GM19238 (cell line): Measurements from ENCODE around the gene SLC6A2.
A peak's percentile ranks its signal among the peaks of the same experiment; 100 is the strongest.

Source experiments
- DNase-seq: peaks from one replicate; pipeline ENCODE4 v3.0.0; 2011; ENCODE audit warnings: low spot score; ENCODE audit not compliant: insufficient read length

Gene SLC6A2

GRCh38 chr16:55671206-55671973, 15.6 kb downstream of the SLC6A2 start:
- no peak for DNase-seq

GRCh38 chr16:55671974-55672280, 16.1 kb downstream of the SLC6A2 start:
- no peak for DNase-seq

GRCh38 chr16:55672471-55672870, 16.7 kb downstream of the SLC6A2 start:
- DNase-seq = no peak

- DNase-seq = no peak
Observed at GRCh38 chr16:55678161-55678821, 22.5 kb downstream of the SLC6A2 start.

- DNase-seq = no peak
Observed at GRCh38 chr16:55682086-55682485, 26.3 kb downstream of the SLC6A2 start.

GRCh38 chr16:55685973-55686372, 30.2 kb downstream of the SLC6A2 start:
- no peak for DNase-seq

- DNase-seq = no peak
Observed at GRCh38 chr16:55686671-55687070, 30.9 kb downstream of the SLC6A2 start.

GRCh38 chr16:55687802-55688201, 32.0 kb downstream of the SLC6A2 start:
- no peak for DNase-seq

GRCh38 chr16:55690841-55691240, 35.1 kb downstream of the SLC6A2 start:
- DNase-seq = no peak

- no peak for DNase-seq
Observed at GRCh38 chr16:55691771-55692170, 36.0 kb downstream of the SLC6A2 start.

GRCh38 chr16:55695595-55695994, 39.8 kb downstream of the SLC6A2 start:
- no peak for DNase-seq

GRCh38 chr16:55697867-55698266, 42.1 kb downstream of the SLC6A2 start:
- no peak for DNase-seq

- DNase-seq = no peak
Observed at GRCh38 chr16:55698331-55698730, 42.5 kb downstream of the SLC6A2 start.

GRCh38 chr16:55698946-55699345, 43.2 kb downstream of the SLC6A2 start:
- DNase-seq = no peak

- no peak for DNase-seq
Observed at GRCh38 chr16:55699616-55700015, 43.8 kb downstream of the SLC6A2 start.

GRCh38 chr16:55700067-55700466, 44.3 kb downstream of the SLC6A2 start:
- no peak for DNase-seq

- DNase-seq = no peak
Observed at GRCh38 chr16:55700961-55701360, 45.2 kb downstream of the SLC6A2 start.

GRCh38 chr16:55701442-55702319, 45.9 kb downstream of the SLC6A2 start:
- peak; percentile 37 for DNase-seq

GRCh38 chr16:55703003-55704001, 47.5 kb downstream of the SLC6A2 start:
- DNase-seq = no peak

- DNase-seq = no peak
Observed at GRCh38 chr16:55706739-55707384, 51.1 kb downstream of the SLC6A2 start.
